Hematopoietic multipotent progenitor cell treated with erythropoietin and hydrocortisone succinate and interleukin-3 and kit ligand, for 8 days (in vitro differentiated cells): ENCODE measurements around the gene POLD4.
A peak's percentile ranks its signal among the peaks of the same experiment; 100 is the strongest.

Source experiments
- DNase-seq: peaks from one replicate; pipeline ENCODE4 v3.0.0-alpha.2; 2015

The POLD4 gene

DNA sequence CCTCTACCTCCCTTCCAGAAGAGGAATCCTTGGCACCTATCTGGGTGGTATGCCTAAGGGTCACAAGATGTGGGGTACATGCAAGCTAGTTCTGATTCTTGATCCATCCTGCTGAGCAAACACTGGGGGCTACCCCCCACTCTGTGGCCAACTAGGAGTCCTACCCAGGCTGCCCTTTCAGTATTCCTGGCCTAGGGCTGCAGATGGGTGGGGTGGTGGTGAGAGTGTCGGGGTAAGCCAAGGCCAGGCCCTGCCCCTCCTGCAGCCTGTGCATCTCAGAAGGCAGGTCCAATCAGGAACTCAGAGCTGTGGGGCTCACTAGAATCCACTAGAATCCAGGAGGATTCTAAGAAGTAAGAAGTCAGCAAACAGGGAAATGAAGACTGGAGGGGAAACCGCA, 39.1 kb downstream of the POLD4 start:
- no peak for DNase-seq

DNA sequence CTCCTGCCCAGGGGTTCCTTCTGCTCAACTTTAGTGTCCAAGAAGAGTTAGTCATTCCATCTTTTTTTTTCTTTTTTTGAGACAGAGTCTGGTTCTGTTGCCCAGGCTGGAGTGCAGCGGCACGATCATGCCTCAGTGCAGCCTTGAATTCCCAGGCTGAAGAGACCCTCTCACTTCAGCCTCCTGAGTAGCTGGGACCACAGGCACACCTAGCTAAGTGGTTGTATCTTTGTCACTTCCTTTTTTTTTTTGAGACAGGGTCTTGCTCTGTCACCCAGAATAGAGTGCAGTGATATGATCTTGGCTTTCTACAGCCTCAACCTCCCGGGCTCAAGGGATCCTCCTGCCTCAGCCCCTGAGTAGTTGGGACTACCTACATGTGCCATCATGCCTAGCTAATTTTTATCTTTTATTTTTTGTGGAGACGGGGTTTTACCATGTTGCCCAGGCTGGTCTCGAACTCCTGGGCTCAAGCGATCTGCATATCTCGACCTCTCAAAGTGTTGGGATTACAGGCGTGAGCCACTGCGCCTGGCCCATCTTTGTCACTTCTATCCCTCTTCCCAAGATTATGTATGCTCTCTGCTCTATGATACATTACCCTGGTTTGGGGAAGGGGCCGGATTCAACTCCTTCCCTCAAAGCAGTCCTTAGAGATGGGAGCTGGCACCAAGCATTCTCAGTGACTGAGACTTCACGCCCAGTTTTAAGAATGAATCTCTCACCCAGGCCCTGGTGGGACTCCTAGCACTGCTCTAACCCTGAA, 40.0 kb downstream of the POLD4 start:
- DNase-seq: no peak

DNA sequence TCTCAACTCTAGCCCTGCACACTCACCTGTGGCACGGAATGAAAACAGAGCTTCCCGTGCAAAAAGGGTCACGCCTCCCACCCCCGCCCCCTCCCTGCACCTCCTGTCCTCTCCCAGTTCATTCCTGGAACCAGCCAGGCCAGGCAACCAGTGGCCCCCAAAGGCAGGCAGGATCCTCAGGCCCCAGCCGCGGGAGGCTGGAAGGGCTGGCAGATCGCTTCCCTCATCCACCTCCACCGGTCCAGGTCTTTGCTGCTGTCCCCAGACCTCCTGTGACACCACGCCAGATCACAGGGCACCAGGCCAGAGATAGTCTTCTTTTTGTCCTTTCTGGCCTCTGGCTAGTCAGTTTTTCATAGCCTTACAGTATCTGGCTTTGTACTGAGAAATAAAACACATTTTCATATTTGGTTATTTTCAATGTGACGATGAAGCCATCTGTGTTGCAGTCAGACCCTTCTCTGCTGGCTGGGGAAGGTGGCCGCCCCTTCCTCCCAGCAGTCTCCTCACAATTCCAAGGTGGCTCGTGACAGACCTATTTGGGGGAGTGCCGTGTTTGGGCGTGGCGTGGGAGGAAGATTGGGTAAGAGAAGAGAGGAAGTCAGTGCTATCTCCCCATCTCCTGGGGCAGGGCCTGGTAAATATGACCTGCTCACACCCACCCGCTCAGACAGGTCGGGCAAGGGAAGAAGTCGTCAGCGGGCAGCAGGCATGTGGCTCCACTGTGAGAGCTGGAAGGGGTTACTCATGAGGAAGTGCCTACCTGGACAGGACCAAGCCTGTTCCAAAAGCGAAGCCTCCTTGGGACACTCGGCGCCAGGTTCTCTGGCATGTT, 40.9 kb downstream of the POLD4 start:
- peak; percentile 68 for DNase-seq

DNA sequence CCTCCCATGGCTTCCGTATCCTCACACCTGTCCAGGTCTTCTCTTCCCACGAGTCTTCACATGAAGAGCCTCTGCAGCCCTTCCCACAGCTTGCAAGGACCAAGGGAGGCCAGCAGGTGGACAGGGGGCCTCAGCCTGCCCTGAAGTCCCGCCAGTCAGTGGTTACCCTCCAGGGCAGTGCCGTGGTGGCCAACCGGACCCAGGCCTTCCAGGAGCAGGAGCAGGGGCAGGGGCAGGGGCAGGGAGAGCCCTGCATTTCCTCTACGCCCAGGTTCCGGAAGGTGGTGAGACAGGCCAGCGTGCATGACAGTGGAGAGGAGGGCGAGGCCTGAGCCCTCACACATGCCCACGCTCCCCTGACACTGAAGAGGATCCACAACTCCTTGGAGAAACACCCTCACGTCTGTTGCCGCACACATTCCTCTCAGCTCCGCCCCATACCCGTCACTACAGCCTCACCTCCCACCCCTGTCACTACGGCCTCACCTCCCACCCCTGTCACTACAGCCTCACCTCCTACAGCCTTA, 41.7 kb downstream of the POLD4 start:
- DNase-seq: no peak

DNA sequence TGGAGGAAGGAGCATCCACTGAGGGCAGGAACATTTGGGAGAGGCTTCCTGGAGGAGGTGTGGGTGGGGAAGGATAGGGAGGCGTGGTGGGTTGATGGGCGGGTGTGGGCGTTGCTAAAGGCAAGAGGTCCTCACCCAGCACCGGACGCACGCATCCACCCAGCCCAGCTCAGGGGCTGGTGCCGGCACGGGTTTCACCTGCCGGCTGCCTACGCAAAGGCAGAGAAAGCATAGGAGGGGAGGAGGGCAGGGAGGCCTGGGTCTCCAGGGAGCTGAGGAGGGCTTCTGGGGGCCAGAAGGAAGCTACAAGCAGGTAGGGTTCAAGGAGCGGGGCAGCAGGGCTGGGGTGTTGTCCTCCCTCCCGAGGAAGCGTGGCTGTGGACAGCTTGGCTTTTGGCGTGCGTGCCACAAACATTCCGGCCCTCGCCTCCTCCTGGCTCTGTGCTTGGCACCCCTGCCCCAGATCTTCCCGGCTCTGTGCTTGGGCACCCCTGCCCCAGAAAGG, 42.2 kb downstream of the POLD4 start:
- no peak for DNase-seq

DNA sequence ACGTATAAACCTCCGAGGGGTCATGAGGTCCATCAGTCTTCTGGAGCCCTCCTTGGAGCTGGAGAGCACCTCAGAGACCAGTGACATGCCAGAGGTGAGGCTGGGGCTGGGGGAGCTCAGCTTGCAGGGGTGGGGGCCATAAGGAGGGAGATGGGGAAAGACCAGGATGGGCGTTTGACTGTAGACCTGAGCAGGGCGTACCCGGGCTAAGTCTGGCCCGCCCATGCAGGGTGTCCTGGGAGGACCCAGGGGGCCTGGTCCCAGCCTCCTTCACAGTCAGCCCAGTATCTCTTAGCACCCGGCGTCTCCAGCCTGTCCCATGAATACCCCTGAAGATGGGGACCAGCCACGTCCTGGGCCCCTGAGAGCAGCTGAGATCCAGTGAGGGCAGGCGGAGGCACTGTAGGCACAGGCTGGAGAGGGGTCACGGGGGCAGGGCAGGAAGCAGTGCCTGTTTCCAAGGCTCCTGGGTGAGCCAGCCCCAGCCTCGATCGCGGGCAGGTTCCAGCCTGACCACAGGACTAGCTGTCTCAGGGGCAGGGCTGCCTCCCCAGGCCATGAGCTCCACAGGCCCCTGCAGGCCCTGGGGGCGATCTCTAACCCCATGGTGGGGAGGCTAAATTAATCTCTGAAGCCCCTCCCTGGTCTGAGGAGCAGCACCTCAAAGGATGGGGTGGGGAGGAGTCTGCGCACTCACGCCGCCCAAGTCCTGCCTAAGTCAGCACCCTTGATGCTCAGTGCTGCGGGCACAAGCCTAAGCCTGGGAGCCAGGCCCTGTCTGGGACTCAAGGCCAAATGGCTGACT, 42.9 kb downstream of the POLD4 start:
- DNase-seq: no peak

DNA sequence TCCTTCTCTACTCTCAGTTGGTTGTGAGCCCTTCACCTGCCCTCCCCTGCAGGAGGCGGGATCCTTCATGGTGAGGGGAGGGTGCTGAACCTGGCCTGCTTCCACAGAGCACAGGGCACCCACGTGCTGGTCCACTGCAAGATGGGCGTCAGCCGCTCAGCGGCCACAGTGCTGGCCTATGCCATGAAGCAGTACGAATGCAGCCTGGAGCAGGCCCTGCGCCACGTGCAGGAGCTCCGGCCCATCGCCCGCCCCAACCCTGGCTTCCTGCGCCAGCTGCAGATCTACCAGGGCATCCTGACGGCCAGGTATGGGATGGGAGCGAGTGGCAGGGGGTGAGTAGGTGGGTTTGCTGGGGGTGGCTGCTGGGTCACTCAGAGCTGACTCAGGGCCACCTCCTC, 43.7 kb downstream of the POLD4 start:
- DNase-seq: no peak

DNA sequence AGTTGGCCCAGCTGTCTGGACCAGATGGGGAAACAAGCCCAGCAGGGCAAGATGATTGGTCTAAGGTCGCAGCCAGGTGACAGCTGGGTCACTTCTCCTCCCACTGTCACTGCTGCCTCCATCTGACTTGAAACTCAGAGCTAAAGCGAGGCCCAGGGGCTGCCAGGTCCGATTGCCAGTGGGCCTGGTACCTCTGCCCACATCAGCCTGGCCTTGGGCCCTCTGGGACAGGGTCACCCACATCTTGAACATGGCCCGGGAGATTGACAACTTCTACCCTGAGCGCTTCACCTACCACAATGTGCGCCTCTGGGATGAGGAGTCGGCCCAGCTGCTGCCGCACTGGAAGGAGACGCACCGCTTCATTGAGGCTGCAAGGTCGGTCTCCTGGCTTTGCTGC, 44.2 kb downstream of the POLD4 start:
- no peak for DNase-seq

DNA sequence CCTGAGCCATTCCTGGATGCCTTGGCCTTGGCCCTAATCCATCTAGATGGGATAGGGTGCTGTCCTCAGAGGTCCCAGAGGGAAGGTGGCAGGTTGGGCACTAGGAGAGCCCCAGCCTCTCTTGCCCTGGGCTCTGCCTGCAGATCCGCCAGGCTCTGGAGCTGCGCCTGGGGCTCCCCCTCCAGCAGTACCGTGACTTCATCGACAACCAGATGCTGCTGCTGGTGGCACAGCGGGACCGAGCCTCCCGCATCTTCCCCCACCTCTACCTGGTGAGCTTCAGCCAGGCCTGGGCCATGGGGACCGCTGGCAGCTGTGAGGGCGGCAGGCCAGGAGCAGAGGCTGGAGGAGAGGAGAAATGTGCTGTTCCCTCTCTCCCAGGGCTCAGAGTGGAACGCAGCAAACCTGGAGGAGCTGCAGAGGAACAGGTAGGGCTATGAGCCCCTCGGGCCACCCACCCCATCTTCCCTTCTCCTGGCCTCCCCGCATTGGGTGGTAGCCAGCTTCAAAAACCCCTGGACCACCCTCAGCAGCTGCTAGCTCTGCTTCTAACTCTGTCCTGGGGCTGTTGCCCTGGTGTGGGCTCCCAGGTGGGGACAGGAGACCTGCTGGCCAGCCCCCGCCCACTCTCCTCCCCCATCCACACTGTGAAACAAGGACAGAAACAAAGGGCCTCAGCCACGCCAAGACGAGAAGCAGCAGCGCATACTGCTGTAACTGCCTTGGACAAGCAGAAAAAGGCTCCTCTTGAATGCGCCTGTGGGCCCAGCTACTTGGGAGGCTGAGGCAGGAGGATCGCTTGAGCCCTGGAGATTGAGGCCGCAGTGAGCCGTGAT, 45.1 kb downstream of the POLD4 start:
- no peak for DNase-seq

DNA sequence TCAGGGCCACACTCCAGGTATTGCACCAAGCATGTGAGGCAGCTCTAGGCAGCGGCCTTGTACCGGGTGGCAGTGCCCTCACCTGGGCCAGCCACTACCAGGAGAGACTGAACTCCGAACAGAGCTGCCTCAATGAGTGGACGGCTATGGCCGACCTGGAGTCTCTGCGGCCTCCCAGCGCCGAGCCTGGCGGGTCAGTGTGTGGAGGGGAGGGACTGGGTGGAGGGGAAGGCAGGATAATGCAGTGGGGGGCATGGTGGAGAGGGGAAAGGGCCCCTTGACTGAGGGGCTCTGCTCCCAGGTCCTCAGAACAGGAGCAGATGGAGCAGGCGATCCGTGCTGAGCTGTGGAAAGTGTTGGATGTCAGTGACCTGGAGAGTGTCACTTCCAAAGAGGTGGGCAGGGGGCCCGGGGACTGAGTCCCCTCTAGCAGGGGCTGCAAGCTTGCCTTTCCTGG, 45.8 kb downstream of the POLD4 start:
- DNase-seq: no peak

DNA sequence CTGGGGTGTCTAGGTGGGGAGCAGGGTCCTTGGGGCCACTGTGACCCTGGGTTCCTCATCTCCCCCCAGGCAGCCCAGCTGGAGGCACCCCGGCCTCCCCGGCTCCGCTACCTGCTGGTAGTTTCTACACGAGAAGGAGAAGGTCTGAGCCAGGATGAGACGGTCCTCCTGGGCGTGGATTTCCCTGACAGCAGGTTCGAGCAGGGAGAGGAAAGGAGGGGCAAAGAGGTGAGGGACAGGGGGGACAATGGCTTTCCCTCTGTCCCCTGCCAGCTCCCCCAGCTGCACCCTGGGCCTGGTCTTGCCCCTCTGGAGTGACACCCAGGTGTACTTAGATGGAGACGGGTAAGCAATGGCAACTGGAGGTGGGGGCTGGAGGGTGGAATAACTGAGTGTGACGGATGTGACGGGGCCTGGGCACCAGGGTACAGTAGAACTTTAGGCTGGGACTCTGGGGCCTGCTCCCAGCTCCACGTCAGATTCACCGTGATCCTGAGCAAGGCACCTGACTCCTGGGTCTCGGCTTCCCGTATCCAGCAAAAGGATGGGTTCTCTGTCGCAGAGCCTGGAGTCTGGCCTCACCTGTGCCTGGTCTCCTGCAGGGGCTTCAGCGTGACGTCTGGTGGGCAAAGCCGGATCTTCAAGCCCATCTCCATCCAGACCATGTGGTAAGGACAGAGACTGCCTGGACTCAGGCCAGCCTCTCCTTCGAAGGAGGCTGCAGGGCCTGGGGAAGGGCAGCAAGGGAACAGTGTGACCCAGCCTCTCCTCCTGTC, 46.4 kb downstream of the POLD4 start:
- no peak for DNase-seq

DNA sequence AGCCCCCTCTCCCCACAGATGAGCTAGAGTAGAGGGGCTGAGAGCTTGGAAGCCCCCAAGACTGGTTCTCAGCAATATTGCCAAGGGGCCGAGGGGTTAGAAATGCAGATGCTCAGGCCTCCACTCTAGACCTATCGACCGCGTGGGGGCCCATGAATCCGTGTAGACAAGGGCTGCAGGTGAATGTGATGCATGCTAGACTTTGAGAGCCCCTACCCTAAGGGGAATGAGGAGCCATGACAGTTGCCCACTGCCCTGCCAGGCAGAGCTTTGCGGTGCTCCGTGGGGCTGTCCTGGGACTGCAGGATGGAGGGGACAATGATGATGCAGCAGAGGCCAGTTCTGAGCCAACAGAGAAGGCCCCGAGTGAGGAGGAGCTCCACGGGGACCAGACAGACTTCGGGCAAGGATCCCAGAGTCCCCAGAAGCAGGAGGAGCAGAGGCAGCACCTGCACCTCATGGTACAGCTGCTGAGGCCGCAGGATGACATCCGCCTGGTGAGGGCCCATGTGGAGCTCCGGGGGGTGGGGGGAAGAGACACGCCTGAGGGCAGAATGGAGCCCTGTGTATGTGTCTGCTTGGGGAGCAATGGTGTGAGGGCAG, 48.7 kb downstream of the POLD4 start:
- DNase-seq: no peak

DNA sequence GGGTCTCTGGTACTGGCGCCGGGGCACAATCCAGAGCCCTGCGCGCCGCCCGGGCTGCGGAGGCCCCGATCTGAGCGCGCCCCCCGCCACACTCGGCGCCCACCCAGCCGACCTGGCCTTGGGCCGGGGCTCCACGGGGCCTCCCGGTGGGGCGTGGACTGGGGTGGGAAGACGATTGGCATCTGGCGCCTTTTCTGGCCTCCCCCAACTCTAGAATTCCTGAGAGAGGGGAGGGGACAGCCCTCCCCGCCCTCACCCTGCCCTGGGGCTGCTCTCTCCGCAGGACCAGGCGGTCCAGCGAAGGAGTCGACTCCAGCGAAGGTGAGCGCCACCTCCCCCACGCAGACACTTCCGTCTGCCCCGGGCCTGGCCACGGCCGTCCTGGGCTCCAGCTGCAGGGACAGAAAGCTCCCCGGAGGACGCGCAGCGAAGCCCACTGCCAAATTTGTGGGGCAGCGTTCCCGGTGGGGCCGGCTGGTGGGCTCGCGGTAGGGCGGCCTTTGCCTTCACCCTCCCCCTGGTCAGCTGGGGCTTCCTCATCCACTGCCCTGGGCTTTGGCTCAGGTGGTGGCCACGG, 49.4 kb downstream of the POLD4 start:
- DNase-seq: no peak

DNA sequence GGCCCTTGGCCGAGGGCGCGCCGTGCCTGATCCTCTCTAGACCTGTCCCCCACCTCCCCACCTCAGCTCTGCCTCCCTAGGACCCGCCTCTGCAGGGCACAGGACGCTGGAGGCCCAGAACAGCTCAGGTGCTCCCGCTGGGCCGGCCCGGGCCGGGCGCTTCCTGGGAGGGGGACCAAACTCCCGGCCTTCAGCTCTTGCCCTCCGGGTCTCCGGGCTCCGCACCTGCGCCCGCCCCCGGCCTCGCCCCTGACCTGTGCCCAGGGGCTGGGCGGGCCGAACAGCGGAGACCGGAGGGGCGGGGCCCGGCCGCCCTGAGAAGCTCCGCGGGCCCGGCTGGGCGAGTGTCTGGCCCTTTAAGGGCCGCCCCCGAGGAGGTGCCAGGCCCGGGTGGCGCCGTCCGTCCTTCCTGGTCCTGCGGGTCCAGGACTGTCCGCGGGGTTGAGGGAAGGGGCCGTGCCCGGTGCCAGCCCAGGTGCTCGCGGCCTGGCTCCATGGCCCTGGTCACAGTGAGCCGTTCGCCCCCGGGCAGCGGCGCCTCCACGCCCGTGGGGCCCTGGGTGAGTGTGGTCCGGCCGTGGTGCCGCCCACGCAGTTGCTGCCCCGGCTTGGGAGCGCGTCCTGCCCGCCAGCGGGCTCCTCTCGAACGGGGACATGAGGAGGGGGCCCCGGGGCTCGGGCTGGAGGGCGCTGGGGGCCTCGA, 50.1 kb downstream of the POLD4 start, which contains the start of gene SSH3:
SSH3 (plus strand) TSS at position 399 of the 703 bp plus-strand sequence; CDS start at position 495, 96 bp downstream.
- DNase-seq: peak; percentile 61

DNA sequence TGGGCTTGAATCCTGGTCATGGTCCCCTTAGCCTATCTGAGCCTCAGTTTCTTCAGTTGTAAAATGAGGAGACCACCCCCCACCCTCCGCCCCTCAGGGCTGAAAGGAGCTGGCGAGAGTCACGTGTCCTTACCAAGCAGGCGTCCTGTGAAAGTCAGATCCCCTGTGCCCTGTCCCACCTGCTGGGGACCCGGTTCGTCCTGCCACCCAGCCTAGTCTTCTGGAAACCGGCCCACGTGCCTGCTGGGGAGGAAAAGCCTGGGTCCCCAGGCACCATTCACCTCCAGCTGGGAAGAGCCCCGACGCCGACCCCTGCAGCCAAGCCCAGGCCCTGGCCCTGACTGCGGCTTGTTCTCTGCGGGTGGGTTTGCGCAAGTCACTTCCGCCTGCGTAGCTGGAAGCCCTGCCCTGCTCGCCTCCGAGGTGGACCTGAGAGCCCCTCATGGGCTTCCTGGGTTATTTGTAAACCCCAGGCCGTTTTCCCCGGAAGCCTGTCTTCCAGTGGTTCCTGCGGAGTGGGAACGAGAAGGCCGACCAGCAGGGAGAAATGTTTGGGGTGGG, 50.7 kb downstream of the POLD4 start:
- no peak for DNase-seq

DNA sequence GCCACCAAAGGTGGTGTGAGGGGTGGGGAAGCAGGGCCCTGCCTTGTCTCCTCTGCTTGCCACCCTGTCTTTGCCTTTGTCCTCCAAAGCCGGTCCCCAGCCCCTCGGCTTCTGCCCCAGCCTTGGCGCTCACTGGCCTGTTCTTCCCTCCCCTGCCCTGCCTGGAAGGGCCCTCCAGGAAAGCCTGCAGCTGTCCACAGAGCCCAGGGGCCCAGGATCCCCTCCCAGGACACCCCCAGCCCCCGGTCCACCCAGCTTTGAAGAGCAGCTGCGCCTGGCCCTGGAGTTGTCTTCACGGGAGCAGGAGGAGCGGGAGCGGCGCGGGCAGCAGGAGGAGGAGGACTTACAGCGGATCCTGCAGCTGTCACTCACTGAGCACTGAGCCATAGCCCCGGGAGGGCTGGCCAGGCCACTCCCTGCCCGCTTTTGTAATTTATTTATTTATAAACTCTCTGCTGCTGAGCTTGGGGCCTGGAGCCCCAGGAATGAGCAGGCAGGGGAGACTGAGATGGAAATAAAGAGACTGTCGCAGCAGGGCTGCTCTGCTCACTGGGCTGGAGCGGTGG, 51.3 kb downstream of the POLD4 start:
- no peak for DNase-seq

DNA sequence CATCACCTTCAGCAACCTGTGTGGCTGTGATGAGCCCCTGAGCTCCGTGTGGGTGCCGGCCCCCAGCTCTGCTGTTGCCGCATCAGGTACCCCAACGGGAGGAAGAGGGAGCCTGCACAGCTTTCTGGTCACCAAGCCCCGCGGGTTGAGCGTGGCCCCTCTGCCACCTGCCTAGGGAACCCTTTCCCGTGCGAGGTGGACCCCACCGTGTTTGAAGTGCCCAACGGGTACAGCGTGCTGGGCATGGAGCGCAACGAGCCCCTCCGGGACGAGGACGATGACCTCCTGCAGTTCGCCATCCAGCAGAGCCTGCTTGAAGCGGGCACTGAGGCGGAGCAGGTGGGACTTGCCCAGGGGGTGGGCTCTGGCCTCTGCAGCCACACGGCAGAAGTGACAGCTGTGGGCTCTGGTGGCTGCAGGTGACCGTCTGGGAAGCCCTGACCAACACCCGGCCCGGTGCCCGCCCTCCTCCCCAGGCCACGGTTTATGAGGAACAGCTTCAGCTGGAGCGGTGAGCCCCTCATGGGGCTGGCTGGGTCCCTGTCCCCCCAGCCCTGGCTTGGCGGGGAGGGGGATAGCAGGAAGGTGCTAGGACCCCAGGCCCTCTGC, 51.9 kb downstream of the POLD4 start:
- DNase-seq: no peak
